ENCODE results near the gene SNAPC3.

GRCh38 chr9:15433661-15434060, 11.0 kb downstream of the SNAPC3 start:
- no peak for TF ChIP-seq POLR2AphosphoS5 (IDR thresholded peaks at IDR 0.05)
- TF ChIP-seq CTCF (IDR thresholded peaks at IDR 0.05): no peak
- no peak for TF ChIP-seq POLR2A (IDR thresholded peaks at IDR 0.05)
- no peak for TF ChIP-seq EP300 (IDR thresholded peaks at IDR 0.05)

Measured in upper lobe of left lung (tissue), 4 donors.